ENCODE data around the gene NINJ2.
"Not testable (repeated sequence)": the region's sequence is repeated elsewhere in the genome, so short reads cannot be mapped to it uniquely, and the experiment has no call there.

Gene NINJ2

GRCh38 chr12:583251-583869, 79.9 kb downstream of the NINJ2 start:
- Histone ChIP-seq H3K4me1 (ENCODE audit: control insufficient read depth, insufficient read depth, low read length, poor library complexity, severe bottlenecking) (no peaks in the 10 kb centered on the region), H3K4me3 (ENCODE audit: extremely low read depth, insufficient read depth, low read length, poor library complexity, severe bottlenecking) (no peak overlapping the region), H3K9me3 (ENCODE audit: control insufficient read depth, low read length) (no peaks in the 10 kb centered on the region), H3K27ac (ENCODE audit: low read depth, low read length, severe bottlenecking) (no peak overlapping the region), H3K36me3 (ENCODE audit: control insufficient read depth, insufficient read depth, low read length) (no peaks in the 10 kb centered on the region)
- 73 to 81% methylated on average over 7 to 13 of the region's 13 CpGs for WGBS, 2 experiments (ENCODE audit: insufficient coverage in 2 of 2)

GRCh38 chr12:581746-582145, 81.5 kb downstream of the NINJ2 start:
- 88 to 92% methylated on average over 5 to 7 of the region's 9 CpGs for WGBS, 2 experiments (ENCODE audit: insufficient coverage in 2 of 2)
- Histone ChIP-seq H3K27ac (ENCODE audit: low read depth, low read length, severe bottlenecking) (no peak overlapping the region), H3K9me3 (ENCODE audit: control insufficient read depth, low read length) (no peaks in the 10 kb centered on the region), H3K4me3 (ENCODE audit: extremely low read depth, insufficient read depth, low read length, poor library complexity, severe bottlenecking) (no peak overlapping the region), H3K4me1 (ENCODE audit: control insufficient read depth, insufficient read depth, low read length, poor library complexity, severe bottlenecking) (no peaks in the 10 kb centered on the region), H3K36me3 (ENCODE audit: control insufficient read depth, insufficient read depth, low read length) (no peaks in the 10 kb centered on the region)

DNA sequence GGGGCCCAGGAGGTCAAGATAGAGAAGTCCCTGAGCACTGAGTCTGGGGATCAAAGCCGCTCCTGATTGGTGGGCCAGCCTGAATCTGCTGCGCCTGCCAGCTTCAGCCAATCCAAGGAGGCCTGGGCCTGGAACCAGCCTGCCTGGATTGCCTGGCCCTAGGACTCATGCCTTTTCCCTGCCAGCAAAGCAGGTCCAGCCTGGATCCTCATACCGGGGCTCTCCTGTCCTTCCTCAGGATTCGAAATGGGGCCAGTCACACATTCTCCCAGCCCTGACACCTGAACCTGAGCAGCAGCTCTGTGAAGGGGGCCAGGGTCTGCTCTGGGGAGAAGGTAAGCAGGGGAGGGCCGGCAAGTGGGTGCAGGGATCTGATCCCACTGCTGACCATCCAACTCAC, 81.9 kb downstream of the NINJ2 start:
- Histone ChIP-seq H3K27ac (ENCODE audit: low read depth, low read length, severe bottlenecking) (no peak overlapping the region), H3K36me3 (ENCODE audit: control insufficient read depth, insufficient read depth, low read length) (no peaks in the 10 kb centered on the region), H3K9me3 (ENCODE audit: control insufficient read depth, low read length) (no peaks in the 10 kb centered on the region), H3K4me3 (ENCODE audit: extremely low read depth, insufficient read depth, low read length, poor library complexity, severe bottlenecking) (no peak overlapping the region), H3K4me1 (ENCODE audit: control insufficient read depth, insufficient read depth, low read length, poor library complexity, severe bottlenecking) (peaks cover 2% of the 10 kb centered on the region)
- WGBS, 2 experiments (ENCODE audit: insufficient coverage in 2 of 2) = 92% methylated on average over 4 to 5 of the region's 5 CpGs

DNA sequence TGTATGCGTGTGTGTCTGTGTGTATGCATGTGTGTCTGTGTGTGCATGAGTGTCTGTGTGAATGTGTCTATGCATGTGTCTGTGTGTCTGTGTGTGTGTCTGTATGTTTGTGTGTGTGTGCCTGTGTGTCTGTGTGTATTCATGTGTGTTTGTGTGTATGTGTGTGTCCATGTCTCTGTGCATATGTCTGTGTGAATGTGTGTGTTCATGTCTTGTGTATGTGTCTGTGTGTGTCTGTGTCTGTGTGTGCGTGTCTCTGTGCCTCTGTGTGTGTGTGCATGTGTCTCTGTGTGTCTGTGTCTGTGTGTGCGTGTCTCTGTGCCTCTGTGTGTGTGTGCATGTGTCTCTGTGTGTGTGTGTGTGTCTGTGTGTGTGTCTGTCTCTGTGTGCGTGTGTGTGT, 82.4 kb downstream of the NINJ2 start:
- Histone ChIP-seq H3K36me3 (ENCODE audit: control insufficient read depth, insufficient read depth, low read length) (no peaks in the 10 kb centered on the region), H3K4me1 (ENCODE audit: control insufficient read depth, insufficient read depth, low read length, poor library complexity, severe bottlenecking) (peaks cover 5% of the 10 kb centered on the region), H3K4me3 (ENCODE audit: extremely low read depth, insufficient read depth, low read length, poor library complexity, severe bottlenecking) (no peak overlapping the region), H3K9me3 (ENCODE audit: control insufficient read depth, low read length) (no peaks in the 10 kb centered on the region), H3K27ac (ENCODE audit: low read depth, low read length, severe bottlenecking) (no peak overlapping the region)
- WGBS, 2 experiments (ENCODE audit: insufficient coverage in 2 of 2) = 93 to 94% methylated on average over 3 to 4 of the region's 4 CpGs

DNA sequence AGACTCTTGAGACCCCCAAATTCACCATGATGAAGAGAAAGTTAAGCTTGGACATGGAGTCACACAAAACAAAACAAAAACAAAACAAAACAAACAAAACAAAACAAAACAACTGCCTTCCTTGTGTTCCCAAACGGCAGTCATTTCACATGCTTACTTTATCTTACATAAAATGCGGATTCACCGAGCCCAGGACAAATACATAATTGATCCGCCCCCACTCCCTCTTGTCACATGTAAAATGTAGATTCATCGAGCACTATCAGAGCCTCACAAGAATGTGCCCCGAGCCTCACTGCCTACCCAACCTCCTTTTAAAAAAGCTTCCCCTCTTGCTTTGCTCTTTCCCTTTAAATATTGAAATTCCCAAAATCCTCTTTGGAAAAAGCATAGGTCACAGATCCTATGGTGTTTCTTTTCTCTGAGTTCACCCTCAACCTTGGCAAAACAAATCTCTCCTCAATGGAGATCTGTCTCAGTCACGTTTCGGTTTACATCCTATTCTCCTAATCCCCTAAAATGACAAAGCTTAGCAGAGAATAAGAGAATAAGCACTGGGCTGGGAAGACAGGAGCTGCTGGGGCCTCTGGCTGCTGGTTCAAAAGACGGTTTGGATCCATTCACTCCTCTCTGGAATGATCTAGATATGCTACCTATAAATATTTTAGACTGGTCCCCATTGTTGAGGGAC, 83.7 kb downstream of the NINJ2 start:
- no peak overlapping the region for H3K4me3 ChIP-seq (ENCODE audit: extremely low read depth, insufficient read depth, low read length, poor library complexity, severe bottlenecking)
- no peaks in the 10 kb centered on the region for H3K36me3 ChIP-seq (ENCODE audit: control insufficient read depth, insufficient read depth, low read length)
- peaks cover 11% of the 10 kb centered on the region for H3K4me1 ChIP-seq (ENCODE audit: control insufficient read depth, insufficient read depth, low read length, poor library complexity, severe bottlenecking)
- WGBS, 2 experiments (ENCODE audit: insufficient coverage in 2 of 2) = 70 to 72% methylated on average over 6 of the region's 9 CpGs
- H3K27ac ChIP-seq (ENCODE audit: low read depth, low read length, severe bottlenecking) = no peak overlapping the region
- no peaks in the 10 kb centered on the region for H3K9me3 ChIP-seq (ENCODE audit: control insufficient read depth, low read length)

- Histone ChIP-seq H3K4me3 (ENCODE audit: extremely low read depth, insufficient read depth, low read length, poor library complexity, severe bottlenecking) (no peak overlapping the region), H3K27ac (ENCODE audit: low read depth, low read length, severe bottlenecking) (no peak overlapping the region), H3K36me3 (ENCODE audit: control insufficient read depth, insufficient read depth, low read length) (no peaks in the 10 kb centered on the region), H3K9me3 (ENCODE audit: control insufficient read depth, low read length) (no peaks in the 10 kb centered on the region), H3K4me1 (ENCODE audit: control insufficient read depth, insufficient read depth, low read length, poor library complexity, severe bottlenecking) (peaks cover 11% of the 10 kb centered on the region)
- WGBS, 2 experiments (ENCODE audit: insufficient coverage in 2 of 2) = 53 to 64% methylated on average over 3 of the region's 7 CpGs
Measured at GRCh38 chr12:578748-579419, 84.4 kb downstream of the NINJ2 start.

- peaks cover 11% of the 10 kb centered on the region for H3K4me1 ChIP-seq (ENCODE audit: control insufficient read depth, insufficient read depth, low read length, poor library complexity, severe bottlenecking)
- WGBS, 2 experiments (ENCODE audit: insufficient coverage in 2 of 2) = 79 to 81% methylated on average over 11 to 13 of the region's 19 CpGs
Measured at GRCh38 chr12:577994-578747, 85.1 kb downstream of the NINJ2 start.

GRCh38 chr12:576615-577110, 86.6 kb downstream of the NINJ2 start:
- Histone ChIP-seq H3K9me3 (ENCODE audit: control insufficient read depth, low read length) (no peaks in the 10 kb centered on the region), H3K4me1 (ENCODE audit: control insufficient read depth, insufficient read depth, low read length, poor library complexity, severe bottlenecking) (peaks cover 19% of the 10 kb centered on the region), H3K36me3 (ENCODE audit: control insufficient read depth, insufficient read depth, low read length) (no peaks in the 10 kb centered on the region), H3K4me3 (ENCODE audit: extremely low read depth, insufficient read depth, low read length, poor library complexity, severe bottlenecking) (no peak overlapping the region), H3K27ac (ENCODE audit: low read depth, low read length, severe bottlenecking) (no peak overlapping the region)
- WGBS, 2 experiments (ENCODE audit: insufficient coverage in 2 of 2) = 88 to 95% methylated on average over 5 to 13 of the region's 14 CpGs

More at GRCh38 chr12:577994-578747, 85.1 kb downstream of the NINJ2 start:
- not testable (repeated sequence) for H3K9me3 ChIP-seq (ENCODE audit: control insufficient read depth, low read length); H3K27ac ChIP-seq (ENCODE audit: low read depth, low read length, severe bottlenecking); H3K4me3 ChIP-seq (ENCODE audit: extremely low read depth, insufficient read depth, low read length, poor library complexity, severe bottlenecking); H3K36me3 ChIP-seq (ENCODE audit: control insufficient read depth, insufficient read depth, low read length)

DNA sequence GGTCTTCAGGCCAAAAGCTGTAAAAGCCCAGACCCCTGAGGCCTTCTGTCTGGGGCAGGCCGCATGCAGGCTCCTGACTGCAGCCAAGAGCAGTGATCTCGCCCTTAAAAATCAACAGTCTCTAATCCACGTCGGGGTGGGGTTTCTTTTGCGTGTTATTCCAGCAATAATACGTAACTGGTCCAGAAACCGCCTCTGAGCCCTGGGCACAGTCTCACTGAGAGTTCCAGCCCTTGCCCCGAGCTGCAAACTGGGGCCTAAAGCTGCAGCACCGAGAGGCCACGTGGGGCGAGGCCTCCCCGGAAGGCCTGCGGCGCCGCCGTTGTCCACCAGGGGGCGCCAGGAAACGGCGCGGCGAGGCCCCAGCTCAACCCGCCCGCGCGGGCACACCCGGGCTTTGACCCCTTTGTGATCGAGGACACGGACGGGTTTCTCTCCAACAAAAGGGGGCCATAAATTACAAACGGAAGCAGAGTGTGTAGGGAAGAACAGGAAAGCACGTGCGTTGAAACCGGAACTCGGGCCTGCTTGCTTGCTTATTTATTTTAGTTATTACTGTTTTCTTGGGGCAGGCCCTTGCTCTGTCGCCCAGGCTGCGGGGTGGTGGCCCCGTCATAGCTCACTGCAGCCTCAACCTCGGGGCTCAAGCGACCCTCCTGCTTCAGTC, 87.2 kb downstream of the NINJ2 start:
- H3K4me3 ChIP-seq (ENCODE audit: extremely low read depth, insufficient read depth, low read length, poor library complexity, severe bottlenecking) = no peak overlapping the region
- H3K36me3 ChIP-seq (ENCODE audit: control insufficient read depth, insufficient read depth, low read length) = no peaks in the 10 kb centered on the region
- H3K9me3 ChIP-seq (ENCODE audit: control insufficient read depth, low read length) = no peaks in the 10 kb centered on the region
- peaks cover 23% of the 10 kb centered on the region for H3K4me1 ChIP-seq (ENCODE audit: control insufficient read depth, insufficient read depth, low read length, poor library complexity, severe bottlenecking)
- 25 to 27% methylated on average over 38 to 39 of the region's 39 CpGs for WGBS, 2 experiments (ENCODE audit: insufficient coverage in 2 of 2)
- H3K27ac ChIP-seq (ENCODE audit: low read depth, low read length, severe bottlenecking) = no peak overlapping the region

- H3K27ac ChIP-seq (ENCODE audit: low read depth, low read length, severe bottlenecking) = no peak overlapping the region
- peaks cover 28% of the 10 kb centered on the region for H3K4me1 ChIP-seq (ENCODE audit: control insufficient read depth, insufficient read depth, low read length, poor library complexity, severe bottlenecking)
- WGBS, 2 experiments (ENCODE audit: insufficient coverage in 2 of 2) = 84 to 100% methylated on average over 5 to 7 of the region's 7 CpGs
- no peaks in the 10 kb centered on the region for H3K9me3 ChIP-seq (ENCODE audit: control insufficient read depth, low read length)
- H3K4me3 ChIP-seq (ENCODE audit: extremely low read depth, insufficient read depth, low read length, poor library complexity, severe bottlenecking) = no peak overlapping the region
- H3K36me3 ChIP-seq (ENCODE audit: control insufficient read depth, insufficient read depth, low read length) = no peaks in the 10 kb centered on the region
Measured at GRCh38 chr12:575129-575502, 88.1 kb downstream of the NINJ2 start.
